ENCODE results near the gene ACTG1.
"Not testable (repeated sequence)": the region's sequence is repeated elsewhere in the genome, so short reads cannot be mapped to it uniquely, and the experiment has no call there.

The ACTG1 gene

GRCh38 chr17:81533339-81534141 is 20.9 kb upstream of the ACTG1 start:
- in situ Hi-C loops (cut with HindIII; ENCODE audit: low sequenced_read_pairs) = no loop called here

- in situ Hi-C loops (cut with HindIII; ENCODE audit: low sequenced_read_pairs) = no loop called here
These were observed 20.1 kb upstream of the ACTG1 start for GRCh38 chr17:81532490-81533287.

- in situ Hi-C loops (cut with HindIII; ENCODE audit: low sequenced_read_pairs) = not testable (repeated sequence)
These were observed 19.4 kb upstream of the ACTG1 start for GRCh38 chr17:81531998-81532404.

GRCh38 chr17:81531013-81531412 is 18.4 kb upstream of the ACTG1 start:
- in situ Hi-C loops (cut with HindIII; ENCODE audit: low sequenced_read_pairs) = not testable (repeated sequence)

GRCh38 chr17:81529437-81529803 is 16.8 kb upstream of the ACTG1 start:
- in situ Hi-C loops (cut with HindIII; ENCODE audit: low sequenced_read_pairs) = no loop called here

- in situ Hi-C loops (cut with HindIII; ENCODE audit: low sequenced_read_pairs) = no loop called here
These were observed 16.2 kb upstream of the ACTG1 start for GRCh38 chr17:81528651-81529436.

- in situ Hi-C loops (cut with HindIII; ENCODE audit: low sequenced_read_pairs) = no loop called here
These were observed 15.7 kb upstream of the ACTG1 start for GRCh38 chr17:81528384-81528650.

- in situ Hi-C loops (cut with HindIII; ENCODE audit: low sequenced_read_pairs) = no loop called here
These were observed 15.2 kb upstream of the ACTG1 start, which contains the start of gene FSCN2 for GRCh38 chr17:81527591-81528383. Gene FSCN2 (plus strand): TSS chr17:81528377. CDS start chr17:81528532, 155 bp downstream.

GRCh38 chr17:81526662-81527571 is 14.3 kb upstream of the ACTG1 start:
- in situ Hi-C loops (cut with HindIII; ENCODE audit: low sequenced_read_pairs) = no loop called here

GRCh38 chr17:81524865-81525159 is 12.2 kb upstream of the ACTG1 start:
- in situ Hi-C loops (cut with HindIII; ENCODE audit: low sequenced_read_pairs) = no loop called here

GRCh38 chr17:81524039-81524864 is 11.7 kb upstream of the ACTG1 start:
- in situ Hi-C loops (cut with HindIII; ENCODE audit: low sequenced_read_pairs) = no loop called here

GRCh38 chr17:81523402-81524038 is 10.9 kb upstream of the ACTG1 start:
- in situ Hi-C loops (cut with HindIII; ENCODE audit: low sequenced_read_pairs) = no loop called here

- in situ Hi-C loops (cut with HindIII; ENCODE audit: low sequenced_read_pairs) = no loop called here
These were observed 10.1 kb upstream of the ACTG1 start for GRCh38 chr17:81522491-81523401.

GRCh38 chr17:81520021-81520901 is 7.7 kb upstream of the ACTG1 start:
- in situ Hi-C loops (cut with HindIII; ENCODE audit: low sequenced_read_pairs) = no loop called here

GRCh38 chr17:81519284-81520020 is 6.9 kb upstream of the ACTG1 start:
- in situ Hi-C loops (cut with HindIII; ENCODE audit: low sequenced_read_pairs) = no loop called here

- in situ Hi-C loops (cut with HindIII; ENCODE audit: low sequenced_read_pairs) = no loop called here
These were observed 6.2 kb upstream of the ACTG1 start for GRCh38 chr17:81518785-81519283.
